ENCODE data around the gene HPCAL1.

HPCAL1 gene

GRCh38 chr2:10267551-10268465 lies 34.9 kb upstream of the HPCAL1 start:
- Histone ChIP-seq H3K27ac (no peak overlapping the region), H3K4me3 (no peak overlapping the region)

GRCh38 chr2:10269291-10269690 lies 33.4 kb upstream of the HPCAL1 start:
- H3K4me3 ChIP-seq: no peak overlapping the region
- H3K27ac ChIP-seq: no peak overlapping the region

GRCh38 chr2:10269711-10270610 lies 32.7 kb upstream of the HPCAL1 start:
- no peak overlapping the region for H3K4me3 ChIP-seq
- no peak overlapping the region for H3K27ac ChIP-seq

GRCh38 chr2:10271509-10271908 lies 31.2 kb upstream of the HPCAL1 start:
- no peak overlapping the region for H3K4me3 ChIP-seq
- H3K27ac ChIP-seq: no peak overlapping the region

- H3K27ac ChIP-seq: no peak overlapping the region
Observed at GRCh38 chr2:10271946-10272345, 30.8 kb upstream of the HPCAL1 start.

GRCh38 chr2:10272464-10272863 lies 30.2 kb upstream of the HPCAL1 start:
- H3K27ac ChIP-seq: no peak overlapping the region

More at GRCh38 chr2:10271946-10272345, 30.8 kb upstream of the HPCAL1 start:
- no peak overlapping the region for H3K4me3 ChIP-seq

GRCh38 chr2:10273215-10274175 lies 29.2 kb upstream of the HPCAL1 start:
- Histone ChIP-seq H3K27ac (no peak overlapping the region), H3K4me3 (no peak overlapping the region)

More at GRCh38 chr2:10272464-10272863, 30.2 kb upstream of the HPCAL1 start:
- no peak overlapping the region for H3K4me3 ChIP-seq

- no peak overlapping the region for H3K27ac ChIP-seq
- no peak overlapping the region for H3K4me3 ChIP-seq
Observed at GRCh38 chr2:10274376-10274775, 28.3 kb upstream of the HPCAL1 start.

- Histone ChIP-seq H3K27ac (no peak overlapping the region), H3K4me3 (no peak overlapping the region)
Observed at GRCh38 chr2:10274983-10275802, 27.5 kb upstream of the HPCAL1 start.

GRCh38 chr2:10276481-10277292 lies 26.0 kb upstream of the HPCAL1 start:
- H3K27ac ChIP-seq: no peak overlapping the region
- H3K4me3 ChIP-seq: no peak overlapping the region

GRCh38 chr2:10277293-10278028 lies 25.2 kb upstream of the HPCAL1 start:
- Histone ChIP-seq H3K4me3 (no peak overlapping the region), H3K27ac (peak overlapping the region in 10 of 21 experiments; percentile 10 to 68 (median 56))

- H3K4me3 ChIP-seq: no peak overlapping the region
- H3K27ac ChIP-seq: peak overlapping the region in 15 of 21 experiments; percentile 8 to 72 (median 52)
Observed at GRCh38 chr2:10278029-10278762, 24.5 kb upstream of the HPCAL1 start.

- peak overlapping the region in 12 of 21 experiments; percentile 8 to 72 (median 41) for H3K27ac ChIP-seq
- no peak overlapping the region for H3K4me3 ChIP-seq
Observed at GRCh38 chr2:10278763-10279471, 23.8 kb upstream of the HPCAL1 start.

- no peak overlapping the region for H3K4me3 ChIP-seq
Observed at GRCh38 chr2:10279472-10279870, 23.2 kb upstream of the HPCAL1 start.

GRCh38 chr2:10279946-10280463 lies 22.7 kb upstream of the HPCAL1 start:
- no peak overlapping the region for H3K4me3 ChIP-seq
- no peak overlapping the region for H3K27ac ChIP-seq

More at GRCh38 chr2:10279472-10279870, 23.2 kb upstream of the HPCAL1 start:
- H3K27ac ChIP-seq: no peak overlapping the region

Measured in skin epidermis (tissue), 12 donors.